GM12892 (cell line): ENCODE measurements around the gene EFNA5.

Experiments used
- POLR2A ChIP-seq: IDR thresholded peaks from 2 replicates; pipeline ENCODE4 v1.6.1; 2011; ENCODE audit warnings: low read depth, low read length, control low read depth
- POLR2AphosphoS5 ChIP-seq: IDR thresholded peaks from 2 replicates; pipeline ENCODE4 v1.6.1; 2011; ENCODE audit warnings: low read depth, low read length, control low read depth
- TAF1 ChIP-seq: IDR thresholded peaks from 2 replicates; pipeline ENCODE4 v1.6.1; 2011; ENCODE audit warnings: low read depth, mild to moderate bottlenecking, control low read depth, low read length, borderline replicate concordance

DNA sequence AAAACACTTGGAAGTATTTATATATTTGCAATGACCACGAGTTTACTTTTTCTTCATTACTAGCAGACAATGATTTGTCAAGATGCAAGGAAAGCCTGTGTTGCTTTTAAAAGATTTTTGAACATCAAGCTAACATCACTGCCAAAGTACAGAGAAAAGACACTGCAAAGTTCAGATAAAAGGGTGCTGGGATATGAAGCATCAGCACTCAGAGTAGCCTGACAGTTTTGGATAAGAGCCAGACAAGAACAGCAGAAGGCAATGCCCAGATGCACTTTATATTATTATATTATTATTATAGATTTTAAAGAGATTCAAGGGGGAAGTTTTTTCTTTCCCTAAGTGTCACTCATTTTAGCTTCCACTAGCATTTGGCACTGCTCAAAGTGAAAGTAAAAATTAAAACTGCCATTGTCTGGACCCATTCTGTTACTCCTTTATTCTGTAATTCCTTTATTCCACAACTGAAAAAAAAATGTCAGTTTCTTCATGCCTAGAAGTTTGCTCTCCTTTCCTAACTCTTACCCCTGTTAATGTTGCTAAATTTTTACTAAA is 240.6 kb downstream of the EFNA5 start:
- TF ChIP-seq TAF1 (no peak), POLR2A (no peak), POLR2AphosphoS5 (no peak)
